Gastroesophageal sphincter (tissue), 3 donors: ENCODE measurements around the gene RELT.

Experiments used
- POLR2A ChIP-seq, 2 donors: fragments of 450-650 bp; IDR thresholded peaks; one replicate each; pipeline ENCODE4 v1.6.1; 2017; ENCODE audit warnings: antibody characterized with exemption in 2 of 2, mild to moderate bottlenecking in 2 of 2, moderate library complexity in 1 of 2
- TF ChIP-seq, protein P1 (sequence below), 4 experiments: fragments of 200-600 bp in 2 of 4; fragments of 450-650 bp in 2 of 4; sonication (generic) in 1 of 4; IDR thresholded peaks; one replicate each; pipeline ENCODE4 v1.5.1; 2017 to 2019; ENCODE audit warnings: antibody characterized with exemption in 4 of 4, mild to moderate bottlenecking in 2 of 4, moderate library complexity in 2 of 4

DNA sequence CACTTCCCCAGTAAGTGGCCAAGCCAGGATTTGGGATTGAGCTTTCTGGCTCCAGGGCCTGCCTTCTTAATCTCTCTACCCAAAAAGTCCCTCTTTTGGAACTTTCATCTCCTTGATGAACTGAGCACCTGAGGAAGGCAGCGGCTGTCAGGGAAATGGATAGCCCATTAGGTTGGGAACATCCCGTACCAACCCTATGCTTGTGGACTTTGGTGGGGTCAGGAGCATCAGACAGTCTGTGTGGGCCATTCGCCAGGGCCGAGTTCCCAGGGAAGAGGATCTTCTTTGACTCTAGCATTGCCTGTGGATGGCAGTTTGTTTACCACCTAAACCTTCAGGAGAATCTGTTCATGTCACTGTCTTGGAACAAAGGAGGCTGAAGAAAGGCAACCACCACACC lies 37.9 kb upstream of the RELT start:
- TF ChIP-seq, protein P1, sequence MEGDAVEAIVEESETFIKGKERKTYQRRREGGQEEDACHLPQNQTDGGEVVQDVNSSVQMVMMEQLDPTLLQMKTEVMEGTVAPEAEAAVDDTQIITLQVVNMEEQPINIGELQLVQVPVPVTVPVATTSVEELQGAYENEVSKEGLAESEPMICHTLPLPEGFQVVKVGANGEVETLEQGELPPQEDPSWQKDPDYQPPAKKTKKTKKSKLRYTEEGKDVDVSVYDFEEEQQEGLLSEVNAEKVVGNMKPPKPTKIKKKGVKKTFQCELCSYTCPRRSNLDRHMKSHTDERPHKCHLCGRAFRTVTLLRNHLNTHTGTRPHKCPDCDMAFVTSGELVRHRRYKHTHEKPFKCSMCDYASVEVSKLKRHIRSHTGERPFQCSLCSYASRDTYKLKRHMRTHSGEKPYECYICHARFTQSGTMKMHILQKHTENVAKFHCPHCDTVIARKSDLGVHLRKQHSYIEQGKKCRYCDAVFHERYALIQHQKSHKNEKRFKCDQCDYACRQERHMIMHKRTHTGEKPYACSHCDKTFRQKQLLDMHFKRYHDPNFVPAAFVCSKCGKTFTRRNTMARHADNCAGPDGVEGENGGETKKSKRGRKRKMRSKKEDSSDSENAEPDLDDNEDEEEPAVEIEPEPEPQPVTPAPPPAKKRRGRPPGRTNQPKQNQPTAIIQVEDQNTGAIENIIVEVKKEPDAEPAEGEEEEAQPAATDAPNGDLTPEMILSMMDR (IDR thresholded peaks at IDR 0.05) = no peak
- TF ChIP-seq POLR2A (IDR thresholded peaks at IDR 0.05) = no peak
